Rectal smooth muscle tissue (tissue), 1 donor: Measurements from ENCODE around the gene STPG1.

Experiments
- H3K27ac ChIP-seq: one replicate; pipeline ENCODE4 v1.7.0; 2013; ENCODE audit warnings: low read depth, low read length, inconsistent platforms
- H3K27me3 ChIP-seq: one replicate; pipeline ENCODE4 v1.7.0; 2013; ENCODE audit warnings: low read length; ENCODE audit not compliant: control insufficient read depth, insufficient read depth
- H3K36me3 ChIP-seq: one replicate; pipeline ENCODE4 v1.7.0; 2013; ENCODE audit warnings: low read length; ENCODE audit not compliant: control insufficient read depth, insufficient read depth
- H3K4me1 ChIP-seq: one replicate; pipeline ENCODE4 v1.7.0; 2013; ENCODE audit warnings: low read length; ENCODE audit not compliant: control insufficient read depth, insufficient read depth
- H3K4me3 ChIP-seq: one replicate; pipeline ENCODE4 v1.7.0; 2013; ENCODE audit warnings: low read length
- H3K9ac ChIP-seq: one replicate; pipeline ENCODE4 v1.7.0; 2013; ENCODE audit warnings: low read length

The STPG1 gene

GRCh38 chr1:24338447-24338846 lies 75.1 kb downstream of the STPG1 start:
- H3K4me1 ChIP-seq, result no peaks in the 10 kb centered on the region
- no peaks in the 10 kb centered on the region for H3K36me3 ChIP-seq
- peaks cover 3% of the 10 kb centered on the region for H3K27me3 ChIP-seq
- no peak overlapping the region for H3K9ac ChIP-seq
- H3K27ac ChIP-seq, result no peak overlapping the region
- no peak overlapping the region for H3K4me3 ChIP-seq

DNA sequence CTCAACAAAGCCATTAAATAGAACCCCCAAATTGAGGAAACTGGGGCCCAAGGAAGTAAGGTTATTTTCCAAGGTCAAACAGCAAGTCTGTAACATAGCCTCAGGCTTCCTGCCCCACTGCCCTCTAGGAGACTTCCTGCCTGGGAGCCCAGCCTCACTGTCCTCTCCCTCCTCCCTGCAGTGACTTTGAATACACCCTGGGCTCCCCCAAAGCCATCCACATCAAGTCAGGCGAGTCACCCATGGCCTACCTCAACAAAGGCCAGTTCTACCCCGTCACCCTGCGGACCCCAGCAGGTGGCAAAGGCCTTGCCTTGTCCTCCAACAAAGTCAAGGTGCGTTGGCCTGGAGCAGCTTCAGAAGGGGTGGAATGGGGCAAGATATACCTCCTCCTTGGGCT lies 76.1 kb downstream of the STPG1 start:
- H3K4me1 ChIP-seq, result no peaks in the 10 kb centered on the region
- H3K36me3 ChIP-seq, result no peaks in the 10 kb centered on the region
- H3K4me3 ChIP-seq, result no peak overlapping the region
- H3K27ac ChIP-seq, result no peak overlapping the region
- no peak overlapping the region for H3K9ac ChIP-seq
- H3K27me3 ChIP-seq, result peaks cover 3% of the 10 kb centered on the region

DNA sequence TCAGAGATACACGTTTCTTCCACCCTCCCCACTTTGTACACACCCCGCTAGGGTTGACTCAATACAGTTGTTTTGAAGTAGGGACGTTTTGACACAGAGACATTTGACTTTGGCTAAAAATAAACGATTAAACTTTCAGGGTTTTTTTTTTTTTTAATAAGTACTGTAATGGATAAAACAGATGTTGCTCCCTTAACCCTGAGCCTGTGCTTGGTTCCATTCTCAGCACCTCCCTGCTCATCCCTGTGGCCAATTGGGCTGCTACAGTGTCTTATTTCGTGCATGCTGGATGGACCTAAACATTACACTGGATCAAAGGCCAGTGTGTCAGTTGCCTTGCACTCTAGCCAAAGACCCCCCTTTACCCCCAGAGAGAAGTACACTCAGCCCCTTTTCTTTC lies 77.5 kb downstream of the STPG1 start:
- Histone ChIP-seq H3K27me3 (peaks cover 3% of the 10 kb centered on the region), H3K4me1 (no peaks in the 10 kb centered on the region), H3K9ac (no peak overlapping the region), H3K36me3 (no peaks in the 10 kb centered on the region), H3K4me3 (no peak overlapping the region), H3K27ac (no peak overlapping the region)

DNA sequence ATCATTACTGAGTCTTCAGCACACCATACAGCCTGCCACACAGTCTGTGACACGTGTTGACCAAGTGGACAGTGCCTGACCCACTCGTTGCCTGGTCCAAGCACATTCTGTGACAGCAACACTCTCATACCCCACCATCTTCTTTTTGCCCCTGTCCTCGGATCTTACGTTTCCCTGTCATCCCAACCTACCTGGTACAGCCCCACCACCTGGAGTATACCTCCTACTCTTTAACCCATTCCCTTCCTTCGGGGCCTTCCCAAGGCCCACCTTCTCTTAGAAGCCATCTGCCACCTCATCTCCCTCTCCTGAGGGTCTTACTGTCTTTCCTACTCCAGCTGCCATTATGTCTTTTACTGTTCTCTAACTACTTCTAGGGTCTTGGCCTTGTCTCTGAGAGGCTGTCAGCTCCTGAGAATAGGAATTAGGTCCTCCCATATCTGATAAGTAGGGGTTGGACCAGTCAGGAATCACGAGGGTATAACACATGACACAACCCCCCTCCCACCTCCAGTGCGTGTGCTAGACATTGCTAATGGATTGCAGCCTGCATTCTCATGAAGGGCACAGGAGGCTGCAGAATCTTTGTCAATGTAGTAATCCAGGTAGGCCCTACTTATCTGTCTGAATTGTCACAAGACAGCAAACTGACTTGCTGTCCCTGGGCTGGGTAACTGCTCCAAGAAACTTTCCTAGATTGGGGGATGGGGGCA lies 81.5 kb downstream of the STPG1 start:
- no peaks in the 10 kb centered on the region for H3K4me1 ChIP-seq
- H3K27ac ChIP-seq, result no peak overlapping the region
- no peak overlapping the region for H3K4me3 ChIP-seq
- no peaks in the 10 kb centered on the region for H3K36me3 ChIP-seq
- no peaks in the 10 kb centered on the region for H3K27me3 ChIP-seq
- H3K9ac ChIP-seq, result no peak overlapping the region

GRCh38 chr1:24329797-24330543 lies 83.6 kb downstream of the STPG1 start:
- no peaks in the 10 kb centered on the region for H3K27me3 ChIP-seq
- H3K9ac ChIP-seq, result no peak overlapping the region
- no peak overlapping the region for H3K4me3 ChIP-seq
- H3K36me3 ChIP-seq, result no peaks in the 10 kb centered on the region
- no peaks in the 10 kb centered on the region for H3K4me1 ChIP-seq
- no peak overlapping the region for H3K27ac ChIP-seq

DNA sequence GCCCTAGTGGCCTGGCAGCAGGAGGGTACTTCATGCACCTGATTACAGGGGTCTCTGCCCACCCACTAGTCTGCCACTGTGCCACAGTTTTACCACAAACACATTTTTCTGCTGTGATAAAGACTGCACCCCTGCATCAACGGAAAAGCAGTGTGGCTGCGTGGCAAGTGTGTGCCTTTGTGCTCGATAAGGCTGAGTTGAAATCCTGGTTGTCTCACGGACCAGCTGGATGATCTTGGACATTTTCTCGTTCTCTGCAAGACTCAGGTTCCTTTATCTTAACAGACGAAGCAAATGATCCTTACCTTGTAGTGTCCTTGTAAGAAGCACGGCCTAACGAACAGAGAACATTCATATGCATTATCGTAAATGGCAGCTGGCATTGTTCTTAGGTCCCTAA lies 84.3 kb downstream of the STPG1 start:
- H3K4me3 ChIP-seq, result no peak overlapping the region
- H3K27me3 ChIP-seq, result no peaks in the 10 kb centered on the region
- no peaks in the 10 kb centered on the region for H3K4me1 ChIP-seq
- no peak overlapping the region for H3K9ac ChIP-seq
- H3K27ac ChIP-seq, result no peak overlapping the region
- no peaks in the 10 kb centered on the region for H3K36me3 ChIP-seq

DNA sequence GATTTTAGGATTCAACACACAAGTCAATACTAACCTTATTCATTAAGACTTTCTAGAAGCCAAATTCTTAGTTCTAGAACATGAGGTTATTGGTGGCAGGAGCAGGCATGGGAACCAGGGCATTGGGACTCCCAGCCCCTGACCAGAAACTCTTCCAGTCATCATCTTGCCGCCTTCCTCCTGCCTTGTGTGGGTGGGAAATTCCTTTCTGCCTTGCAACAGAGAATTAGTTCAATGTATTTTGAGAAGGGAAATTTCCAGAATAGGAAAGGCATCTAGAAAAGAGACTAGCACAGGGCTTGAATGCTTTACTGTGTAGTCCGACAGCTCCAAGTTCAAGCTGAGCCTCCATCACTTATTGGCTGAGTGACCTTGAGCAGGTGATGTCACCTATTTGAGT lies 85.7 kb downstream of the STPG1 start:
- H3K9ac ChIP-seq, result no peak overlapping the region
- H3K27ac ChIP-seq, result no peak overlapping the region
- no peaks in the 10 kb centered on the region for H3K36me3 ChIP-seq

GRCh38 chr1:24327486-24327885 lies 86.1 kb downstream of the STPG1 start:
- Histone ChIP-seq H3K27ac (no peak overlapping the region), H3K36me3 (no peaks in the 10 kb centered on the region), H3K9ac (no peak overlapping the region), H3K4me1 (no peaks in the 10 kb centered on the region), H3K4me3 (no peak overlapping the region), H3K27me3 (no peaks in the 10 kb centered on the region)

More for the DNA sequence above, 85.7 kb downstream of the STPG1 start:
- H3K4me3 ChIP-seq, result no peak overlapping the region
- no peaks in the 10 kb centered on the region for H3K27me3 ChIP-seq
- no peaks in the 10 kb centered on the region for H3K4me1 ChIP-seq

- no peak overlapping the region for H3K9ac ChIP-seq
- H3K4me3 ChIP-seq, result no peak overlapping the region
- no peaks in the 10 kb centered on the region for H3K36me3 ChIP-seq
- no peaks in the 10 kb centered on the region for H3K27me3 ChIP-seq
- H3K27ac ChIP-seq, result no peak overlapping the region
- no peaks in the 10 kb centered on the region for H3K4me1 ChIP-seq
Observed at GRCh38 chr1:24325587-24326449, 87.8 kb downstream of the STPG1 start.

GRCh38 chr1:24324903-24325302 lies 88.7 kb downstream of the STPG1 start:
- Histone ChIP-seq H3K4me1 (no peaks in the 10 kb centered on the region), H3K36me3 (no peaks in the 10 kb centered on the region), H3K4me3 (no peak overlapping the region), H3K27ac (no peak overlapping the region), H3K27me3 (no peaks in the 10 kb centered on the region), H3K9ac (no peak overlapping the region)

- no peak overlapping the region for H3K27ac ChIP-seq
- no peaks in the 10 kb centered on the region for H3K36me3 ChIP-seq
- no peak overlapping the region for H3K4me3 ChIP-seq
- H3K4me1 ChIP-seq, result no peaks in the 10 kb centered on the region
- H3K27me3 ChIP-seq, result peaks cover 2% of the 10 kb centered on the region
- no peak overlapping the region for H3K9ac ChIP-seq
Observed at GRCh38 chr1:24323281-24323680, 90.3 kb downstream of the STPG1 start.

- H3K9ac ChIP-seq, result no peak overlapping the region
- H3K36me3 ChIP-seq, result no peaks in the 10 kb centered on the region
- peak overlapping the region; percentile 57 for H3K4me3 ChIP-seq
- H3K27ac ChIP-seq, result no peak overlapping the region
- H3K4me1 ChIP-seq, result no peaks in the 10 kb centered on the region
- H3K27me3 ChIP-seq, result peaks cover 2% of the 10 kb centered on the region
Observed at GRCh38 chr1:24322470-24323177, 91.0 kb downstream of the STPG1 start.
